HG02763 (cell line): ENCODE results near the gene TRPM3.

ENCODE experiments used
- ATAC-seq: cut with Tn5 transposase; IDR thresholded peaks from one replicate; pipeline ENCODE4 v1.9.1; 2021; ENCODE audit warnings: mild to moderate bottlenecking, moderate library complexity; ENCODE audit not compliant: unreplicated experiment

The TRPM3 gene

DNA sequence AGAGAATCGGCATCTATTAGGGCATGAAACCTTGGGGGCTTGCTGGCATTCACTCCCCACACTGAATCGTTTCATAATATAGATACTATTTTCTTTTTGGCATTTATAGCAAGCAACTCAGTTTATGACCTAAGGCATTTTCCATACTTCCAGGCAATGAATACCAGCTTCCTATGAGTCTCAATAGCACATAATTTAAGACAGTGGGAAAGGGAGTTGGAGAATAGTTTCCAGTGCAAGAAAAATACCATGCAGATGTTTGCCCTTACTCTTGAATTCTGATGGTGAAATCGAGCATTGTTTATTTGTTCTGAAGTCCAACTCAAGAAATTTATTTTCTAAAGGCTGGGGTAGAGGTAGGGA, 531.1 kb downstream of the TRPM3 start:
- ATAC-seq, result no peak

- ATAC-seq, result no peak
These were observed 531.7 kb downstream of the TRPM3 start for GRCh38 chr9:70589571-70590314.

- no peak for ATAC-seq
These were observed 532.4 kb downstream of the TRPM3 start for GRCh38 chr9:70588999-70589398.

DNA sequence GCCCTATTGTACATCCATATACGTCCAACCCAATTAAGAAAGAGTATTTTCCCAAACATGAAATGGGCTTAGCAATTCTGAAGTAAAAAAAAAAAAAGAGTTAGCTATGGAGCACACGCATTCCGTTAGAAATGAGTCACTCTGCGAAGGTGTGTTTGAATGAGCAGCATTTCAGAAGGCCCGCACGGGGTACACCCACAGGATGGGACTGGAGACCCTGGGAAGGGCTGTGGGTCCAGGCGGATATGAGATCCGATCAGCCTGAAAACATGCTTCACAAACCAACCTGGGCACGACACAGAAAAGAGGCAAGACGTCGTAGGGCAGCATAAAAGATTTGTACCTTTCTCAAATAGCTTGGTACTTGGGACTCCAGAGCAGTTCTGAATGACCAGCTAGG, 533.0 kb downstream of the TRPM3 start:
- no peak for ATAC-seq

- no peak for ATAC-seq
These were observed 534.2 kb downstream of the TRPM3 start for GRCh38 chr9:70587201-70587600.

GRCh38 chr9:70586476-70586875, 534.9 kb downstream of the TRPM3 start:
- no peak for ATAC-seq

GRCh38 chr9:70581955-70582350, 539.5 kb downstream of the TRPM3 start:
- no peak for ATAC-seq

DNA sequence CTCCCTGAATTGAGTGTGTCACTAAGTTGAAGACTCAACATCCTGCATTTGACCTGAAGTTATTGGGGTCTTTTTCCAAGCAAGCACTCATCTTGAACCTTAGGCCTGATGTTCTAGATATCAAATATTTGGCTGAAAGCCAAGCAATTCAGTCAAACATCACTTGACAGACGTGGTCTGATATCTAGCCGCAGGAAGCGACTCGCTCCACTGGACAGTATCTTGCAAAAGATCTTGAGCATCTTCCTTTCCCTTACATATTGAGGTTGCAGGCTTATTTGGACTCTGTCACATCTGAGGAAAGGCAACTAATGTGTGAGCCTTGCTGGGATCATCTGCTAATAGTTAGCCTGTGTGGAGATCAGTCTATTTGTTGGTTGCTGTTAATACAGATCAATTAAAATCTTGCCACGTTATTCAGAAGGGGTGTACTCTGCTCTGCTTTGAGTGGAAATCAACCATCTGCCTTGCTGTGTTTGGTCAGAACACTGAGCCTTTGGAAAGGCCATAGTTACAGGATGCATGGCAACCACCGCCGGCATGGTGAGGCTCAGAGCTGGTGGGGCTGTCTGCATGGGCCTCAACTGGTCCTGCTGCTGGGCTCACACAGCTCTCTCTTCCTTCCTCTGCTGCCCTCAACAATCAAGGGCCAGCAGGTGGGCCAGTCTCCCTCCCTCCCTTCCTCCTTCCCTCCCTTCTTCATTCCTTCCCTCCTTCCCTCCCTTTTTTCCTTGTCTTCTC, 540.0 kb downstream of the TRPM3 start:
- no peak for ATAC-seq

DNA sequence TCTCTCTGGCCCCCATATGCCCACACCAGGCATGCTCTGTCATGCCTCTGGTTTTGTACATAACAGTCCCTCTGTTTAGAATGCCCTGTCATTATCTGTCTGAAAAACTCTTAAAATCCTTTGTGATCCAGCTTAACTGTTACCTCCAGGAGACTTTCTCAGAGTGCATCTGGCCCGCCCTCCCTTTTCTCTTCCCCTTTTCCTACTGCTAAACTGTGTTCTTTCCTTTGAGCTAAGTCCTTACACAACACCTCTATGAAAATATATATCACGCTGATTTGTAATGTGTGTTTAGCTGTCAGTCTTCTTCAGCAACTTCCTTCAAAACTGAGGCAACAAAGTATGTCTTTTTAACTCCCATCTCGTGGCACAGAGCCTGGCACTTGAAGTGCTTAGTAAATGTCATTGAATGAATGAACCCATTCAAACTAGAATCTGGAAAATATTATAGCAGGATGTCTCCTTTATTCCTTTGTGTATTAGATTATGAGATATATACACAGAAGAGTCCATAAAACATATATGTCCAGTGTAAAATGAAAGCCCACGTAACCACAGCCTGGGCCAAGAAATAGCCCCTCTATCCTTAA, 540.7 kb downstream of the TRPM3 start:
- no peak for ATAC-seq

- no peak for ATAC-seq
These were observed 541.7 kb downstream of the TRPM3 start for GRCh38 chr9:70579686-70580085.

DNA sequence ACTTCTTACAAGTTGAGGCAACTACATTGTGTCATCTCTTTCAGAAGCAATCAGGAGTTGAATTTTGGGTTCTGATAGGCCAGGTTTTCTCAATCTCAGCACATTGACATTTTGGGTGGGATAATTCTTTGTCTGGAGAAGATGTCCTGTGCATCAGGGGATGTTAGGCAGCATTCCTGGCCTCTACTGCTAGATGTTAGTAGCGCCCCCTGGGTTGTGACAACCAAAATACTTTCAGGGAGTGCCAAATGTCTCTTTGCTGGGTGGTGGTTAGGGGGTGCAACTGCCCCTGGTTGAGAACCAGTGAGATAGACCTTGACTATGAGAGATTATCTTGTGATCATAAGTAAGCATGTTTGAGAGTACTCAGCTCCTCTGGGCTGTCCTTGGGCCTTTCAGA, 542.7 kb downstream of the TRPM3 start:
- ATAC-seq, result no peak

GRCh38 chr9:70577671-70578070, 543.8 kb downstream of the TRPM3 start:
- ATAC-seq, result no peak

- ATAC-seq, result no peak
These were observed 545.3 kb downstream of the TRPM3 start for GRCh38 chr9:70576116-70576515.

GRCh38 chr9:70574151-70574837, 547.1 kb downstream of the TRPM3 start:
- ATAC-seq, result no peak

GRCh38 chr9:70573308-70573707, 548.1 kb downstream of the TRPM3 start:
- no peak for ATAC-seq

DNA sequence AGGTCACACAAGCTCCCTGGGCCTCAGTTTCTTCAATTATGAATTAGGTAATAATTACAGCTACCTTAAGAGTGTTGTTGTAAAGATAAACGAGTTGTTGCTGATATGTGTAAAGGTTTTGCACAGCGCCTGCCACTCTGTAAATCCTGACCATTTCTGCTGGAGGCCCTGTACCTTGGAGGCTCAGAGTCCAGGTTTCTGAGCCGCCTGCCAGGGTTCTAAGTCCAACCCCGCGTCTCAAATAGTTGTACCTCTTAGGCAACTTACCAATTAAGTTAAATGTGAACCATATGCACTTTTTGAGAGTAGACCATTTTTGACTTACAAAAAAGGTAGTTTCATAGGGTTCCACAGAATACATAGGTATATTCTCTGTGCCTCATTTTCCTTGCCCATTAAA, 550.2 kb downstream of the TRPM3 start:
- no peak for ATAC-seq

DNA sequence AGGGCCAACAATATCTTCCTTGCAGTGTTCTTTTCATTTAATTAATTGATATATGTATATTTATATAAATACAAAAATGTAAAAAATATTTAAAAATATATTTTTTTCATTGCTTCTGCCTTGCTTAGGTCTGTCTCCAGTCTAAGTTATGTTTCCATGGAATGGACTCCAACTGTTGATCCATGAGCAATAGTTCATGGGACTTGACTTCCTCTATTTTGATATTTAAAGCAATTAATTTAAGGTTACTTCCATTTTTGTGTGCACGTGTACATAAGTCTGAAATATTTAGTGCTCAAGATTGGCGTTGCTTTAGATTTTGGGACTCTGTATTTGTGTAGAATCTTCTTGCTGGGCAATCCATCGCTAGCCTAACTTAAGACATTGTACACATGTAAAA, 551.6 kb downstream of the TRPM3 start:
- no peak for ATAC-seq

DNA sequence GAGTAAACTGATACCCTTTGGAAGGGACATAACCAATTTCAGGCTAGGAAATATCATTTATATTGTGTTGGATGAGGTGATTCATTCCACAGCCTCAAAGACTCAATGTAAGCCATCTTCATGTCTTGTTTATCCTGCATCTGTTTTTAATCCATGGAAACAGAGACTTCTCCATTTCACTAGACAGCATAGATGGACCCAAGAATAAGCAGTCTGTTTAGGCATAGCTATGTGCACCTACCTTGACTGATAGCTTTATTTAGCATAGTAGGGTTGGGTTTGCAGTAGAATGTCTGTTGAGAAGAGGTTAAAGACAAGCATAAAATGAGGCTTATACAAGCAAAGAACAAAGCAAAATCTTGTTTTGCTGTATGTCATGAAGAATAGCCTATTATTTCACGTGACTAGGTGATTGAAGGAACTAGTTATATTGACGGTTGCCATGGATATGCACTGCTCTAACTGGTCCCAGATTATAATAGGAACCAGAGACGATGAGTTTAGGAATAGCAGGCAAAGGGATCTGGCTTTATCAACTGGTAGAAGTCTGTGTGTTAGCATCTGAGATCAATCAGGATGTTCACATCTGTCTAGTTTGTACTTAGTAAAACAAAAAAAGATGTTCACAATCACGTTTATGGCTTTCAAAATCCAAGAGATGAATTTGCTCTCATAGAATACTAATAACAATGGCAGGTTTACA, 552.2 kb downstream of the TRPM3 start:
- no peak for ATAC-seq

- no peak for ATAC-seq
These were observed 553.9 kb downstream of the TRPM3 start for GRCh38 chr9:70567511-70567910.

GRCh38 chr9:70566751-70567150, 554.7 kb downstream of the TRPM3 start:
- ATAC-seq, result no peak

GRCh38 chr9:70566066-70566465, 555.4 kb downstream of the TRPM3 start:
- ATAC-seq, result no peak
